Keratinocyte (primary cell): ENCODE data around the gene RRP1. TPM values are rescaled to one million over a fixed set of nuclear protein-coding genes. Genes with fewer than 3 reads are reported as not detected.

Experiments
- DNase-seq: peaks from one replicate; pipeline ENCODE4 v3.0.0-alpha.2; 2011; ENCODE audit warnings: low read depth, missing footprints, low spot score
- FAIRE-seq: peaks from 2 replicates; lab custom pipeline; 2011; peaks lifted over from hg19 to GRCh38; lab: Jason Lieb, UNC
- H2AFZ ChIP-seq: 2 replicates; pipeline ENCODE4 v1.6.0; 2012; ENCODE audit warnings: low read length, control low read depth, inconsistent platforms; ENCODE audit not compliant: control insufficient read depth
- H3K27ac ChIP-seq: 2 replicates; pipeline ENCODE4 v1.5.1; 2011; ENCODE audit warnings: low read length; ENCODE audit not compliant: control insufficient read depth, insufficient read depth
- H3K27me3 ChIP-seq: 3 replicates; pipeline ENCODE4 v1.6.0; 2011; ENCODE audit warnings: low read length; ENCODE audit not compliant: control insufficient read depth, insufficient read depth; ENCODE audit errors: extremely low read depth
- H3K36me3 ChIP-seq, 2 experiments: 2 replicates in 1 of 2; 3 replicates in 1 of 2; pipeline ENCODE4 v1.5.1; 2011; ENCODE audit warnings: low read length in 2 of 2, mild to moderate bottlenecking in 1 of 2; ENCODE audit not compliant: control insufficient read depth in 2 of 2, insufficient read depth in 2 of 2; ENCODE audit errors: extremely low read depth in 1 of 2
- H3K4me1 ChIP-seq: 3 replicates; pipeline ENCODE4 v1.5.1; 2011; ENCODE audit warnings: low read length; ENCODE audit not compliant: control insufficient read depth, insufficient read depth; ENCODE audit errors: extremely low read depth
- H3K4me2 ChIP-seq: 3 replicates; pipeline ENCODE4 v1.6.0; 2011; ENCODE audit warnings: low read depth, low read length; ENCODE audit not compliant: control insufficient read depth, insufficient read depth; ENCODE audit errors: extremely low read depth
- H3K4me3 ChIP-seq, 3 experiments: fragments of 200-600 bp in 1 of 3; sonication (generic) in 1 of 3; 2 replicates in 2 of 3; 3 replicates in 1 of 3; pipeline ENCODE4 v1.5.1; 2011 to 2016; ENCODE audit warnings: low read length in 3 of 3, mild to moderate bottlenecking in 3 of 3, control low read depth in 2 of 3, inconsistent platforms in 1 of 3, low read depth in 1 of 3, mixed read lengths in 1 of 3, mixed run types in 1 of 3, moderate library complexity in 1 of 3; ENCODE audit not compliant: control insufficient read depth in 2 of 3, insufficient read depth in 2 of 3; ENCODE audit errors: extremely low read depth in 1 of 3
- H3K79me2 ChIP-seq: 2 replicates; pipeline ENCODE4 v1.6.0; 2012; ENCODE audit warnings: low read length; ENCODE audit not compliant: control insufficient read depth, insufficient read depth
- H3K9ac ChIP-seq: 3 replicates; pipeline ENCODE4 v1.6.0; 2011; ENCODE audit warnings: low read length; ENCODE audit not compliant: control insufficient read depth, insufficient read depth; ENCODE audit errors: extremely low read depth
- H3K9me1 ChIP-seq: 3 replicates; pipeline ENCODE4 v1.6.0; 2011; ENCODE audit warnings: low read length; ENCODE audit not compliant: control insufficient read depth, insufficient read depth; ENCODE audit errors: extremely low read depth
- H3K9me3 ChIP-seq: 2 replicates; pipeline ENCODE4 v1.5.1; 2012; ENCODE audit warnings: low read depth, low read length; ENCODE audit not compliant: control insufficient read depth
- H4K20me1 ChIP-seq: 3 replicates; pipeline ENCODE4 v1.6.0; 2011; ENCODE audit warnings: low read length; ENCODE audit not compliant: control insufficient read depth, insufficient read depth; ENCODE audit errors: extremely low read depth
- EZH2 ChIP-seq: IDR thresholded peaks from one replicate; pipeline ENCODE4 v1.6.1; 2012; ENCODE audit warnings: inconsistent platforms, mild to moderate bottlenecking, low read length, moderate library complexity
- dilution Hi-C: fragments of 300-500 bp; cut with MboI; formaldehyde crosslinking; loops from one replicate; pipeline ENCODE4 v1.7.0; 2020; ENCODE audit warnings: low sequenced_read_pairs; ENCODE audit not compliant: extremely low pct_ligation_motif_present
- polyA plus RNA-seq, 5 experiments: library from polyadenylated mRNA; depleted of rRNA in 3 of 5; stranded (reverse) in 3 of 5; stranded (forward) in 1 of 5; unstranded in 1 of 5; fragments of >200 nt; gene quantifications; 1 replicate in 1 of 5; 2 replicates in 3 of 5; 3 replicates in 1 of 5; pipeline versions ENCODE4 v1.2.1 to v1.2.3, GENCODE V29; 2011 to 2012; ENCODE audit warnings: missing spikeins in 2 of 5, low read depth in 1 of 5, low replicate concordance in 1 of 5
- TF ChIP-seq, protein P1 (sequence below), 3 experiments: IDR thresholded peaks in 1 of 3; conservative IDR thresholded peaks in 1 of 3; optimal IDR thresholded peaks in 1 of 3; 2 replicates in 2 of 3; 3 replicates in 1 of 3; pipeline versions ENCODE3 to v1.5.1; 2011; ENCODE audit warnings: low read length in 3 of 3, mild to moderate bottlenecking in 3 of 3, moderate library complexity in 2 of 3, control low read depth in 1 of 3, inconsistent platforms in 1 of 3; ENCODE audit not compliant: insufficient read depth in 2 of 3; ENCODE audit errors: extremely low read depth in 1 of 3

RRP1 gene
- polyA plus RNA-seq, 1 donor (not counting 4 experiments of a cell fraction or from before 2014, with no cell fraction given): 25.0 TPM

GRCh38 chr21:43767984-43768867, 21.2 kb upstream of the RRP1 start:
- FAIRE-seq (no peak), DNase-seq (peak; percentile 66)
- dilution Hi-C loops: no loop called here
- peak overlapping the region; percentile 52 for H2AFZ ChIP-seq
- peaks cover under 1% of the 10 kb centered on the region for H4K20me1 ChIP-seq
- no peak for TF ChIP-seq EZH2
- TF ChIP-seq, protein P1, sequence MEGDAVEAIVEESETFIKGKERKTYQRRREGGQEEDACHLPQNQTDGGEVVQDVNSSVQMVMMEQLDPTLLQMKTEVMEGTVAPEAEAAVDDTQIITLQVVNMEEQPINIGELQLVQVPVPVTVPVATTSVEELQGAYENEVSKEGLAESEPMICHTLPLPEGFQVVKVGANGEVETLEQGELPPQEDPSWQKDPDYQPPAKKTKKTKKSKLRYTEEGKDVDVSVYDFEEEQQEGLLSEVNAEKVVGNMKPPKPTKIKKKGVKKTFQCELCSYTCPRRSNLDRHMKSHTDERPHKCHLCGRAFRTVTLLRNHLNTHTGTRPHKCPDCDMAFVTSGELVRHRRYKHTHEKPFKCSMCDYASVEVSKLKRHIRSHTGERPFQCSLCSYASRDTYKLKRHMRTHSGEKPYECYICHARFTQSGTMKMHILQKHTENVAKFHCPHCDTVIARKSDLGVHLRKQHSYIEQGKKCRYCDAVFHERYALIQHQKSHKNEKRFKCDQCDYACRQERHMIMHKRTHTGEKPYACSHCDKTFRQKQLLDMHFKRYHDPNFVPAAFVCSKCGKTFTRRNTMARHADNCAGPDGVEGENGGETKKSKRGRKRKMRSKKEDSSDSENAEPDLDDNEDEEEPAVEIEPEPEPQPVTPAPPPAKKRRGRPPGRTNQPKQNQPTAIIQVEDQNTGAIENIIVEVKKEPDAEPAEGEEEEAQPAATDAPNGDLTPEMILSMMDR (optimal IDR thresholded peaks at IDR 0.05 in 1 of 3, IDR thresholded peaks at IDR 0.05 in 1 of 3, conservative IDR thresholded peaks at IDR 0.05 in 1 of 3; ENCODE audit: extremely low read depth in 1 of 3, insufficient read depth in 2 of 3, low read length in 3 of 3): no peak
- H3K4me2 ChIP-seq: peak overlapping the region; percentile 51
- H3K36me3 ChIP-seq: peaks cover 5 to 18% of the 10 kb centered on the region in 2 experiments
- H3K27ac ChIP-seq: peak overlapping the region; percentile 84
- H3K9me1 ChIP-seq: no peaks in the 10 kb centered on the region
- H3K4me3 ChIP-seq: no peak overlapping the region
- H3K9me3 ChIP-seq: no peaks in the 10 kb centered on the region
- H3K9ac ChIP-seq: peak overlapping the region; percentile 78
- peaks cover 36% of the 10 kb centered on the region for H3K4me1 ChIP-seq
- no peaks in the 10 kb centered on the region for H3K27me3 ChIP-seq
- no peaks in the 10 kb centered on the region for H3K79me2 ChIP-seq

- no peaks in the 10 kb centered on the region for H3K27me3 ChIP-seq
- H3K9me1 ChIP-seq: no peaks in the 10 kb centered on the region
- no peak overlapping the region for H3K4me2 ChIP-seq
- no peak overlapping the region for H2AFZ ChIP-seq
- DNase-seq (no peak), FAIRE-seq (no peak)
- no peaks in the 10 kb centered on the region for H3K9me3 ChIP-seq
- H3K27ac ChIP-seq: peak overlapping the region; percentile 84
- H4K20me1 ChIP-seq: no peaks in the 10 kb centered on the region
- H3K79me2 ChIP-seq: no peaks in the 10 kb centered on the region
- dilution Hi-C loops: no loop called here
- H3K9ac ChIP-seq: peak overlapping the region; percentile 78
- H3K36me3 ChIP-seq: peaks cover 9 to 21% of the 10 kb centered on the region in 2 experiments
- TF ChIP-seq EZH2: no peak
- TF ChIP-seq, protein P1 (optimal IDR thresholded peaks at IDR 0.05 in 1 of 3, IDR thresholded peaks at IDR 0.05 in 1 of 3, conservative IDR thresholded peaks at IDR 0.05 in 1 of 3; ENCODE audit: extremely low read depth in 1 of 3, insufficient read depth in 2 of 3, low read length in 3 of 3): no peak
- peaks cover 34% of the 10 kb centered on the region for H3K4me1 ChIP-seq
- H3K4me3 ChIP-seq: no peak overlapping the region
Measured at GRCh38 chr21:43768868-43769167, 20.6 kb upstream of the RRP1 start.
